ENCODE measurements around the gene C12orf75.

Gene C12orf75

GRCh38 chr12:105420659-105421240 lies 90.3 kb downstream of the C12orf75 start:
- H3K27me3 ChIP-seq (replicated peaks; ENCODE audit: control insufficient read depth, insufficient read depth, low read length): no peaks in the 10 kb centered on the region
- H3K9ac ChIP-seq (ENCODE audit: low read length): no peak overlapping the region
- H3K36me3 ChIP-seq (ENCODE audit: control insufficient read depth, insufficient read depth, low read length, severe bottlenecking): no peaks in the 10 kb centered on the region
- H3K4me3 ChIP-seq (ENCODE audit: low read length): no peak overlapping the region
- H3K4me1 ChIP-seq (ENCODE audit: control insufficient read depth, insufficient read depth, low read length): no peaks in the 10 kb centered on the region
- no peaks in the 10 kb centered on the region for H3K9me3 ChIP-seq (ENCODE audit: control insufficient read depth, low read length)
- DNase-seq (ENCODE audit: low read depth): peak; percentile 90

All from adipocyte (in vitro differentiated cells).